MM.1S (cell line): ENCODE results near the gene WDR55.

Source experiments
- DNase-seq: peaks from one replicate; pipeline ENCODE4 v3.0.0-alpha.2; 2015
- H2AFZ ChIP-seq: fragments of 300-600 bp; sonication (generic); 2 replicates; pipeline ENCODE4 v1.6.0; 2016; ENCODE audit warnings: antibody characterized with exemption, low read length
- H3F3A ChIP-seq: fragments of 300-600 bp; sonication (generic); 2 replicates; pipeline ENCODE4 v1.6.1; 2016; ENCODE audit warnings: mild to moderate bottlenecking, antibody characterized with exemption, low read length, moderate library complexity, mixed read lengths; ENCODE audit not compliant: insufficient read depth
- H3K27ac ChIP-seq: fragments of 300-600 bp; sonication (generic); 2 replicates; pipeline ENCODE4 v1.5.1; 2016; ENCODE audit warnings: mild to moderate bottlenecking, low read length
- H3K27me3 ChIP-seq: fragments of 300-600 bp; sonication (generic); replicated peaks from 2 replicates; pipeline ENCODE4 v1.6.0; 2016; ENCODE audit warnings: low read length; ENCODE audit not compliant: insufficient read depth
- H3K36me3 ChIP-seq: fragments of 300-600 bp; sonication (generic); replicated peaks from 2 replicates; pipeline ENCODE4 v1.6.1; 2016; ENCODE audit warnings: mild to moderate bottlenecking, low read length, mixed read lengths; ENCODE audit not compliant: insufficient read depth
- H3K4me1 ChIP-seq: fragments of 300-600 bp; sonication (generic); 2 replicates; pipeline ENCODE4 v1.6.1; 2016; ENCODE audit warnings: low read length, mixed read lengths
- H3K4me2 ChIP-seq: fragments of 300-600 bp; sonication (generic); 2 replicates; pipeline ENCODE4 v1.6.0; 2016; ENCODE audit warnings: low read depth, low read length
- H3K4me3 ChIP-seq: fragments of 300-600 bp; sonication (generic); 2 replicates; pipeline ENCODE4 v1.5.1; 2016; ENCODE audit warnings: low read length, mixed read lengths
- H3K79me2 ChIP-seq: fragments of 300-600 bp; sonication (generic); 2 replicates; pipeline ENCODE4 v1.6.1; 2016; ENCODE audit warnings: mixed run types, low read length, mixed read lengths
- H3K9ac ChIP-seq: fragments of 300-600 bp; sonication (generic); 2 replicates; pipeline ENCODE4 v1.6.1; 2016; ENCODE audit warnings: low read length, mixed read lengths
- H3K9me2 ChIP-seq: fragments of 300-600 bp; sonication (generic); replicated peaks from 2 replicates; pipeline ENCODE4 v1.6.1; 2016; ENCODE audit warnings: mild to moderate bottlenecking, low read length, mixed read lengths; ENCODE audit not compliant: insufficient read depth
- H3K9me3 ChIP-seq: fragments of 300-600 bp; sonication (generic); replicated peaks from 2 replicates; pipeline ENCODE4 v1.6.1; 2016; ENCODE audit warnings: mild to moderate bottlenecking, low read length, mixed read lengths; ENCODE audit not compliant: insufficient read depth
- H4K20me1 ChIP-seq: fragments of 300-600 bp; sonication (generic); 2 replicates; pipeline ENCODE4 v1.6.1; 2016; ENCODE audit warnings: mild to moderate bottlenecking, low read length, moderate library complexity, mixed read lengths; ENCODE audit not compliant: insufficient read depth
- CTCF ChIP-seq: fragments of 300-600 bp; sonication (generic); IDR thresholded peaks from 2 replicates; pipeline ENCODE4 v1.5.1; 2016; ENCODE audit warnings: antibody characterized with exemption, low read length, mixed read lengths
- EZH2 ChIP-seq: fragments of 300-600 bp; sonication (generic); optimal IDR thresholded peaks from 2 replicates; pipeline ENCODE3; 2017; ENCODE audit warnings: low read depth, mild to moderate bottlenecking, antibody characterized with exemption, low read length, mixed read lengths
- EZH2phosphoT487 ChIP-seq: fragments of 300-600 bp; sonication (generic); IDR thresholded peaks from 2 replicates; pipeline ENCODE4 v1.6.1; 2018; ENCODE audit warnings: antibody characterized with exemption, low read length

WDR55 gene

GRCh38 chr5:140674211-140674610 is 9.5 kb downstream of the WDR55 start:
- no peaks in the 10 kb centered on the region for H4K20me1 ChIP-seq
- H3K4me1 ChIP-seq, result peaks cover 7% of the 10 kb centered on the region; the same call in 1 of the 2 replicates
- H3K9ac ChIP-seq, result no peak overlapping the region
- H3K27ac ChIP-seq, result no peak overlapping the region
- no peak for DNase-seq
- peaks cover 4% of the 10 kb centered on the region; the same call in 1 of the 2 replicates for H3K36me3 ChIP-seq
- H3K4me2 ChIP-seq, result no peak overlapping the region
- TF ChIP-seq CTCF (no peak), EZH2 (no peak), EZH2phosphoT487 (no peak)
- no peaks in the 10 kb centered on the region; the same call in 1 of the 2 replicates for H3F3A ChIP-seq
- no peaks in the 10 kb centered on the region for H3K27me3 ChIP-seq
- no peak overlapping the region for H2AFZ ChIP-seq
- H3K9me3 ChIP-seq, result no peaks in the 10 kb centered on the region
- H3K9me2 ChIP-seq, result no peaks in the 10 kb centered on the region
- peaks cover under 1% of the 10 kb centered on the region; the same call in 1 of the 2 replicates for H3K79me2 ChIP-seq
- H3K4me3 ChIP-seq, result no peak overlapping the region

GRCh38 chr5:140674629-140675028 is 9.9 kb downstream of the WDR55 start:
- Histone ChIP-seq H3F3A (no peaks in the 10 kb centered on the region; the same call in 1 of the 2 replicates), H4K20me1 (no peaks in the 10 kb centered on the region), H3K4me2 (no peak overlapping the region), H3K9me2 (no peaks in the 10 kb centered on the region), H2AFZ (no peak overlapping the region), H3K27ac (no peak overlapping the region), H3K4me1 (peaks cover 7% of the 10 kb centered on the region; the same call in 1 of the 2 replicates), H3K36me3 (peaks cover 4% of the 10 kb centered on the region; the same call in 1 of the 2 replicates), H3K9me3 (no peaks in the 10 kb centered on the region), H3K9ac (no peak overlapping the region), H3K79me2 (no peaks in the 10 kb centered on the region), H3K27me3 (no peaks in the 10 kb centered on the region), H3K4me3 (no peak overlapping the region)
- TF ChIP-seq EZH2phosphoT487, result no peak
- TF ChIP-seq CTCF, result no peak
- no peak for TF ChIP-seq EZH2
- DNase-seq, result no peak

GRCh38 chr5:140677947-140678346 is 13.2 kb downstream of the WDR55 start:
- H3K4me3 ChIP-seq, result no peak overlapping the region
- peak overlapping the region; percentile 39; the same call in 1 of the 2 replicates for H3K27ac ChIP-seq
- no peak overlapping the region for H2AFZ ChIP-seq
- H3K36me3 ChIP-seq, result no peaks in the 10 kb centered on the region
- no peak overlapping the region for H3K9ac ChIP-seq
- H3K9me2 ChIP-seq, result no peaks in the 10 kb centered on the region
- H4K20me1 ChIP-seq, result no peaks in the 10 kb centered on the region
- no peaks in the 10 kb centered on the region for H3K27me3 ChIP-seq
- no peaks in the 10 kb centered on the region; the same call in 1 of the 2 replicates for H3F3A ChIP-seq
- peak overlapping the region; percentile 18; the same call in 1 of the 2 replicates for H3K4me2 ChIP-seq
- H3K4me1 ChIP-seq, result peaks cover 7% of the 10 kb centered on the region; the same call in 1 of the 2 replicates
- TF ChIP-seq EZH2phosphoT487 (no peak), EZH2 (no peak), CTCF (no peak)
- no peaks in the 10 kb centered on the region for H3K79me2 ChIP-seq
- DNase-seq, result no peak
- H3K9me3 ChIP-seq, result no peaks in the 10 kb centered on the region
